GM21360 (cell line): ENCODE data around the gene ZNF32.
A peak's percentile ranks its signal among the peaks of the same experiment; 100 is the strongest.

Source experiments
- ATAC-seq: cut with Tn5 transposase; IDR thresholded peaks from one replicate; pipeline ENCODE4 v1.9.1; 2021; ENCODE audit warnings: mild to moderate bottlenecking, moderate library complexity; ENCODE audit not compliant: unreplicated experiment

The ZNF32 gene, protein sequence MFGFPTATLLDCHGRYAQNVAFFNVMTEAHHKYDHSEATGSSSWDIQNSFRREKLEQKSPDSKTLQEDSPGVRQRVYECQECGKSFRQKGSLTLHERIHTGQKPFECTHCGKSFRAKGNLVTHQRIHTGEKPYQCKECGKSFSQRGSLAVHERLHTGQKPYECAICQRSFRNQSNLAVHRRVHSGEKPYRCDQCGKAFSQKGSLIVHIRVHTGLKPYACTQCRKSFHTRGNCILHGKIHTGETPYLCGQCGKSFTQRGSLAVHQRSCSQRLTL

DNA sequence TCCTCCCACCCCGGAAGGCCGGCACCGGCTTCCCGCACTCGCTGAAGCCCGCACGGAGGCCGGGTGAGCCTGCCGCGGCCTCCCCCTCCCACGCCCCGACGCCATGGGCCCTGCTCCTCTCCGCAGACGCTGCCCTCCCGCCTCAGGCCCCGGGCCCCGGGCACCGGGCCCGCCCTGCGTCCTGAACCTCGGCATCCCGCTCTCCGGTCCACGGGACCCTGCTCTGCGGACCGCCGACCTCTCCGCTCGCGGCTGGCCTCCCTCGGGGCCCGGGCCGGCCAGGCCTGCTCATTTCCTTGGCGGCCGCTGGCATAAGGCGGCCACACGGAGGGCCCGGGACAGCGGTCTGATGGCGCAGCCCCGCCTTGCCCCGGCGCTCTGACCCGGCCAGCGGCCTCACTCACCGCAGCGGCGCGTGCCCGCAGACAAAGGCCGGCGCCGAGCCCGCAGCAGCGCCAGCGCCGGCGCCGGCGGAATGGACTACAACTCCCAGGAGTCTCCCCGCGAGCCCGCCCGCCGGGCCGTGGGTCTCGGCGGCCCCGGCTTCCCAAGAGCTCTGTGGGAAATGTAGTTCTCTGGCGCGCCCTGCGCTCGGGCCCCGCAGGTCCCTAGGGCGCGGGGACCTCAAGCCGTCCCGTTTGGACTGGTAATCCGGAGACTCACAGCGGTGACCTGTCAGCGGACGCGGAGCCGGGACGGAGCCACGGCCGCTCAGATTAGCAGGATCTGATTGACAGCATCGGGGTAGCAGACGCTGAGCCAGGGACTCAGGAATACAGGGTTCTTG lies at the start of gene ZNF32:
TSS of gene ZNF32 (minus strand) at position 484 of the 787 bp plus-strand sequence. CDS start 2,748 bp downstream, outside the sequence.
- ATAC-seq, result peak; percentile 99

DNA sequence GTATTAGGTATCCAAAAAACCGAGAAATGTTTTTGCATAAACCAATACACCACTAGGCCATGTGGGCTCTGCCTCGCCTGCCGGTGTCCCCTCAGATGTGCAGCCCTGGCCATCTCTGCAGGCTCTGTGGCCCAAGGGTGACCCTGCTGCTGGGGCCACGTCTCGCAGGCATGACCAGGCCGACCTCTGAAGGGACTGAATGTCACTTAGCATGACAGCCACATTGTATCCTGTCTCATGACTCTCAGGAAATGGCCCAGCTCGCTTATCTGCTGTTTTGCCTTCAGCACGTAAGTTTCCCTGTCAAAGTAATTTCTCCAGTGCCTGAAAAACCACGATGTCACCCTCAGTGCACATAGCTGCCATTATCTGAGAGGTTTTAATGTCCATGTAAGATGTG lies 49.5 kb upstream of the ZNF32 start:
- no peak for ATAC-seq

DNA sequence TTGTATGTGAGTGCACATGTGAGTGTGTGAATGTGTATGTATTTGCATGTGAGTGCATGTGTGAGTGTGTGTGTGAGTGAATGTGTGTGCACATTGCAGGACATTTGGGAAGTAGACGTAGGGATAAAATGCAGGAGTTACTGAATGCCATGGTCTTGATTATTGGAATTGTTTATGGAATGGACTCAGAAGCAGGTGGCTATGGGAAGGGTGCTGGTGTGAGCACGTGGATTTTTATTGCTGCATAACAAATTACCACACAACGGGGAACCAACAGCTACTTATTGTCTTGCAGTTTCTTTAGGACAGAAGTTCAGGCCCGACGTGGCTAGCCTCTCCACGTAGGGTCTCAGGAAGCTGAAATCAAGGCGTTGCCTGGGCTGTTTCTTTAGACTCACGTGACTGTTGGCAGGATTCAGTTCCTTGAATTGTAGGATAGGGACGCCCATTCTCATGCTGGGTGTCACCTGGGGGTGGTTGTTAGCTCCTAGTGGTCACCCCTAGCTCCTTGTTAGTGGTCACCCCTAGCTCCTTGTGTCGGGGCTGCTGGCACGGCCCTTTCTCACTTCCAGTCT lies 48.3 kb upstream of the ZNF32 start:
- no peak for ATAC-seq

DNA sequence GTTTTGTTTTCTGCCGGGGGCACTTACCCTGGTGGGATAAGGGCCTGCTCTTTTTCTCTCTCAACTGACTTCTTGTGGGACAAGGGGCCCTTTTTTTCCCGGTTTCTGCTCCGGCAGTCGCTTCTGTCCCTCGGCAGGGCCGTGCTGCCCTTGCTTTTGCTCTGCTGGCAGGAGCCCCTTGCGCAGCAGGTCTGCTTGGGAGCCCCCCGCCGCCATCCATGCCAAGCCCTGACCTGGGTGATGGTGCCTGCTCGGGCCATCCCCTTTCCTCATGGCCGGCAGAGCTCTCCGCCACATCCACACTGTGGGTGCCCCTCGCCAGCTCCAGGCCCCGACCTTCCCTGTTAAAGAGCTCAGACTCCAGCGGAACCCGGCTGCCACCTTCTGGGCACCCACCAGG lies 47.0 kb upstream of the ZNF32 start:
- ATAC-seq, result no peak

DNA sequence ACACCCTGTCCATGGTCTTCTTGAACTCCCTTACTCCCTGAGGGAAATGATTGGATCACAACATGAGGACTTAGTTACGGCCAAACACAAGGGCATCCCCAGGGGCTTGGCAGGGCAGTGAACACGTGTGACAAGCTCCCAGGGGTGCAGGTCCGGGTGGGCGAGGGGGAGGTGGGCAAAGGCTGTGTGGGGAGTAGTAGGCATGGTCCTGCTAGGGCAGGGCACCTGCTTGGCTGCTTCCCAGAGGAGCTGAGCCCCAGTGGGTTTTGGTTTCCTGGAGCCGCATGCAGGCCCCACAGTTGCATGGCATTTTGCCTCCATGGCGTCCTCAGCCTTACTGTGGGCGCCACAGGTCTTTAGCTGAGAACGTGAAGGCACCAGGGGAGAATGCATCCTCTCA lies 46.6 kb upstream of the ZNF32 start:
- no peak for ATAC-seq

DNA sequence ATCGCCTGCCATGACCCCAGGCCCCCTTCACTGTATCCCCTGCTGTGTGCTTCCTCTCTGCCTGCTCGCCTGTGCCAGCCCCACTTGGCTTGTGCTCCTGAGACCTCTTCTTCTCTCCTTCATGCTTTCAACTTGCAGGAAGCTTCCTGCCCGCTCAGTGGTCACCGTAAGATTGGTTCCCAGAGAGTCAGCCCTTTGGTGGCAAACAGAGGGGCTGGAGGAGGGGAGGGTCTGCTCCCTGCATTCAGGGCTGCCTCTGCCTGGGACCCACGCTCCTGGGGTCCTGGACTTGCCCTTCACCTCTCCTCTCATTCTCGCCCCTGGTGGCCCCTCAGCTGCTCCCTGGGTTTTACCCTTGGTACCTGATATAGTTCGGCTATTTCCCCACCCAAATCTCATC lies 45.8 kb upstream of the ZNF32 start:
- no peak for ATAC-seq

DNA sequence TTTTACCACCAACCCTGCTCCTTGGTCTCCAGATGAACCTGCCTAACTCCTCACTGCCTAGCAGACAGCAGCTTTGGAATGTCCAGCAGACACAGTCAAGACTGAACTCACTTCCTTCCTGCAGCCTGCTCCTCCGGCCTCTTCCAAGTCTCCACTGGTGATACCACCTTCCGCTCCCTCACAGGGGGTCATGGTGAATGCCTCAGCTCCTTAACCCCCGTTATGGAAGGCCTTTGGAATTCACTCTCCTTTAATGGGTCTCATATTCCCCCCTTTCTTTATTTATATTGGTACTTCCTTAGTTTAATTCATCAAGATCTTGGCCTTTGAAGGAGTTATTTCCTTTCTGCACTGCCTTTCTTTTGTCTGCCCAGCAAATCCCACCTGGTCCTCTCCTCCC lies 44.9 kb upstream of the ZNF32 start:
- no peak for ATAC-seq

DNA sequence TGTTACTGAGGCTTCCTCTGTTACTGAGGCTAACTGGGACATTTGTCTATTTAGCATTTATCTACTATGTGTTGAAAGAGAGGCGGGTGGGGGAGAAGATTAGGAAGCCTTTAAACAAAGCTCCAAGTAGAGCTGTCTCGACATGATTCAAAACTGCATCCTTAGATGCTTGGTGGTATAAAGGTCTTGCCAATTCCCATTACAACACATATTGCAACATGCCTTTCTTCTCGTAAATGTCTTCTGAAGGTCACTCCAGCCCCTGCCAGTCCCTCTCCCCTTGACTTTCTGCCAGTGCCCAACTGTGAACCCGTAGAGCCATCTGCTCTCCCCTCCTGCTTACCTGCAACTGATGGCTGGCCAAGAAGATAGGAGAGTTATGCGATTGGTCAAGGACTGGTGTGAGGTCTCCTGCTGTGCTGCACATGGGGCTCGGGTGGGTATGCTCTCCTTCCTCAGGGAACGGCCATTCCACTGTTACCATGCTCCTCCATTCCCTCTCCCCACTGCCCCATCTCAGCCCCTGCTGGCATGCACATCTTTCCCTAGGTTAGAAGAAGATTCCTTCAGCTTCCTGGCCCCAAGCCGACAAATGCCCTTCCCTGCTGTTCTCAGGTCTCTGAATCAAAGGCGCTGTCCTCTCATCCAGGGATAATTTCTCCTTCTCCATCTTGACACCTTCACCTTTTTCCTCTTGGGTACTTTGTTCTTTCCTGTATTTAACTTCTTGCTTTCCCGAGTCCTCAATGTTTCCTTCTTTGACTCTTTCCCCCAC lies 43.6 kb upstream of the ZNF32 start:
- ATAC-seq, result no peak

DNA sequence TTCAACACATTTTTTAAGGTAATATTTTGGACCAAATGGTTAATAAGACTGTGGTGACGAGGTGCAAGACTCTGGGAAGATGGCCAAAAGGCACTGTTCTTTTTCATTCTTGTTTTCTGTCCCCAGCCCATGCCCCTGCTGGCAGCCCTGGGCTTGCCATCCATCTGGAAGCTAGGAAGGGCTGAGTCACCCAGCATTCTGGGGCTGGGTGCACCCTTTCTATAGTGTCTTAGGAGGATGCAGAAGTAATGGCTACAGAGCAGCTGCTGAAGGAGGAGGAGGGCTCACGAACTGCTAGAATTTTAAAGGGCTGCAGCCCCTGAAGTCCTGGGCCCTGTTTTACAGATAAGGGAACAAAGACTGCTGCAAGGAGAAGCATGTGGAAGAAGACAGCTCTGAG lies 42.8 kb upstream of the ZNF32 start:
- no peak for ATAC-seq

DNA sequence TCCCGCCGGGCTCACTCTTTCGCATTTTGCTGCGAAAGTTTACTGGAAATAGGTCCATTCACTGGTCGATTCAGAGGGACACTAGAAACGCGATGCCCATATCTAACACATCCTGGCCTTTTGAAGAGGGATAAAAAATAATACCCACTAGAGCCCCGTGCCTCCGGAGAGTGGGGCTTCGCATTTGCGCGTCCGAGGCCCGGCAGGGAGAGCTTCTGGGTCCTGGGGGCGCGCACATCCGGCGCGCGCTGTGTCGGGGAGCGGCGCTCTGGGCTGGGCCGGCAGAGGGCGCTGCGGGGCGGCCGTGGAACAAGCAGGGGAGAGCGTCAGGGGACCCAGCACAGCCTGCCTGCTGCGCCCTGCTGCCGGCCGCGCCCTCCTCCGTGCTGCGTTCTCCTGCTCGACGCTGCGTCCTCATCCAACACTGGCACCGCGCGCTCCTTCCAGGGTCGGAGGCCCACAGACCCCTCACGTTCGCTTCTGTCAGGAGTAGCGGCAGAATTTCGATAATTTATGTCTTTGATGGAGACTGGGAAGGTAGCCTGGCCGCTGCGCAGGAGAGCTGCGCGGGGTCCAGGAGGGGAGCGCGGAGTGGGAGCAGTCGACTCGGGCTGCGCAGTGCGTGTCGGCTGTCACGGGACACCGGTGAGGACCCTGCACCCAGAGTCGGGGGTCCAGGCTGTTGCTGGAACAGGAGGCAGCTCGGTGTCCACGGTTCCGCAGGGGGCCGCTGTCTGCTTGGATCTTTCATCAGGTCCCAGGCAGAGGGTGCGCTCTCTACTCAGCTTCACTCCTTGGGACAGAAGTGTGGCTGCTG lies 41.5 kb upstream of the ZNF32 start:
- ATAC-seq, result peak; percentile 94

DNA sequence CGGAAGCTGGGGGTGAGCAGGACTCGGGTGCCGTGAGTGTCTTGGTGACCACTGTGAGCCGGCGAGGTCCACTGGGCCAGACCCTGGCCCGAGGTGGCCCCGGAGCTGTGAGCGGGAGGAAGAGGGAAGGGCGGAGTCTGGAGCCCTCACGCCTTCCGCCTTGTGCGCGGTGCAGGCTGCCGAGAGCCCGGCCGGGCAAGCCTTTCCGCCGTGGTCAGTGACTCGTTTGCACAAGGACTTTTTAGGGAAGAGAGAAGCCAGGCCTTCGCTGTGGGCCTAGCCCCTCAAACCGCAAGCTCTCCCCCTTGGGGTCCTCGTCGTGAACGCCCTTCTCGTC lies 40.9 kb upstream of the ZNF32 start:
- ATAC-seq, result peak; percentile 11

DNA sequence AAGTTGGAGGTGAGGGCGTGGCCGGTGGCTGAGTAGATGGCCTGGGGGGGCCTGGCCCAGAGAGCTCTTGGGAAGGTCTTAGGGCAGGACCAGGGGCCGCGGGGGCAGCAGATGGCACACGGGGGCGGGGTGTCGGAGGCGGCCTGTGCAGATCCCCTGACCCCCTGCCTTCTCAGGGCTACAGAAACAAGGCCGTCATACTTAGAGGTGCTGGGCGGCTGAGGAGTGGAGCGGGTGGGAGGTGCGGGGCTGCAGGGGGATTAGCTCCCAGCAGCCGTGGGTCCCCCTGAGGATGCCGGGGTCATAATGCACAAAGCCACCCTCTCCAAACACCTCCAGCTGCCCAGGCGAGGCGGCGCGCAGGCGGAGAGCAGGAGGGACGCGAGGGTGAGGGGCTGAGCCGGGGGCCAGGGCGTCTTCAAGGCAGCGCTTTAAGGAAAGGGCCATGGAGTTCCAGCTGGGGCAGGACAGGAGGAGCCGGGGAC lies 40.4 kb upstream of the ZNF32 start:
- ATAC-seq, result no peak

DNA sequence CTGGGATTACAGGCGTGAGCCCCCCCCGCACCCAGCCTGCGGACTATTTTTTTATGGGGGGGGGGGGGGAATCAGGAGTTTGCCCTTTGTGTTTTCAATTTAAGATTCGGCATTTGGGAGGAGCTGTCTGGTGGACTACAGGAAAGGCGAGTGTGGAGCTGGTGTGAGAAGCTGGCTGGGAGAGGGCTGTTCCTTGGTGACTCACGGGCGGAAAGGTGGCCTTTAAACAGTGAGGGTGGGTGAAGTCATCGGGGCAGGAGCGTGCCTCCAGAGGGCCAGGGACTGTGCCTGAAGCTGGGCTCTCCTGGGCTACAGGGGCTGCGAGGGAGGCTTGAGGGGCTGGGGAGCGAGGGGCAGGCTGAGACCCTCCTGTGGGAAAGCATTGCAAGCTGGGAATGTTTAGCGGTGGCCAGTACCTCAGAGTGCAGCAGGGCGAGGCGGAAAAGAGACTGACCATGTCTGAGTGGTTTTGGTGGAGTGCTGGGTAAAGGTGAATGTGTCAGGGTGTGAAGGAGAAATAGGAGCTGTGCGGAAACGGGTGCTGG lies 39.7 kb upstream of the ZNF32 start:
- no peak for ATAC-seq

DNA sequence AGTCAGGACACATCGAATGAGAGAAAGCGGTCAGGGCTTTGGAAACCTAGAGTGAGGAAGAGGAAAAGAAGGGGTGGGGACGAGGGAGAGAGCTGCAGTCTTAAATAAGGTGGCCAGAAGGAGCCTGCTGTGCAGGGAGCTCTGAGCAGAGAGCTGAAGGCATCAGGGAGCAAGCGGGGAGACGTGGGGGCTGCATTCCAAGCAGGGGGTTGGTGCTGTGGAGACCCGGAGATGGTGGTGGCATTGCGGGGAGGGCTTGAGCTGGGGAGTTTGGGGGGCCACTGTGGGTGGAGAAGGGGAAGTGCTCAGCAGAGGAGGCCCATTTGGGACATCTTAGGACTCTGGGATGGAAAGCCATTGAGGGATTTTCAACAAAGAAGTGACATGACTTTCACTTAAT lies 38.7 kb upstream of the ZNF32 start:
- ATAC-seq, result no peak

DNA sequence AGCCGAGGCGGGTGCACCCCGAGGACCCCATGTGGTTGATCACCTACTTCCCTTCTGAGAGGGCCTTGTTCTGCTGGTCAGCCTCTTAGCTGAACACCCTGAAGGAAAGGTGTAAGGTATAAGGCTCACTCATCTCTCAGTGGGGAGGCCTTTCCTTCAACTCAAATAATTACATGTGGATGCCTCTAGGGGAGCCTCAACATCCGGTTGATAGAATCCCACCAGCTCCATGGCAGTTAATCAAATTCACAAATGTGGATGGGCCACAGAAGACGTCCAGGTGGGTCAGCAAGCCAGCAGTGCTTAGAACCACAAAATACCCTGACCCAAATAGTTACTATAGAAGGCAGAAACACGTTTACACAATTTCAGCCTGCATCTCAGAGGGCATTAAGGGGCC lies 37.7 kb upstream of the ZNF32 start:
- ATAC-seq, result no peak

DNA sequence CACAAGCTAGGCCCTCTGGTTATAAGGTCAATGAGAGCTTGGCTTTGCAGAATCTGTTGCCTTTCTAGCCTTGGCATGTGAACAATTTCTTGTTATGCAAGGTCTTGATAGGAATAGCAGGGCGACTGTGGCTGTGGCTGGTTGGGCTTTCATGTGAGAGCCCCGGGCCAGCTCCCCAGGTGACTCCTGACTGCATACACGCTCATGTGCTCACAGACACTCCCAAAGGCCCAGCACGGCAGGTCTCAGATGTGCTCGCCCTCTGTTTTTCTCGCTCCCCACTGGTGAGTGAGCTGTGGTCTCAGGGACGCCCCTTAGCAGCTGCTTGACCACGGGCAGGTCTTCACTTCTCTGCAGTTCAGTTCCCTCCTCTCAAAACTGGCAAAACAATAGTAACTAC lies 37.1 kb upstream of the ZNF32 start:
- ATAC-seq, result no peak

DNA sequence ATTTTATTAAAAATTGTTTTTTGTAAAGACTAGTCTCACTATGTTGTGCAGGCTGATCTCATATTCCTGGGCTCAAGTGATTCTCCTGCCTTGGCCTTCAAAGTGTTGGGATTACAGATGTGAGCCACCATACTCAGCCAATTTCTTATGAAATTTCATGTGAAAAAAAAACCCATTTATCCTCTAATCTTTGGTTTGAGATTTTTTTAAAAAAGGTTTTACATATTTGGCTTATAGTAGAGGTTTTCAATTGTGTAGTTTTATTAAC lies 35.5 kb upstream of the ZNF32 start:
- ATAC-seq, result no peak

DNA sequence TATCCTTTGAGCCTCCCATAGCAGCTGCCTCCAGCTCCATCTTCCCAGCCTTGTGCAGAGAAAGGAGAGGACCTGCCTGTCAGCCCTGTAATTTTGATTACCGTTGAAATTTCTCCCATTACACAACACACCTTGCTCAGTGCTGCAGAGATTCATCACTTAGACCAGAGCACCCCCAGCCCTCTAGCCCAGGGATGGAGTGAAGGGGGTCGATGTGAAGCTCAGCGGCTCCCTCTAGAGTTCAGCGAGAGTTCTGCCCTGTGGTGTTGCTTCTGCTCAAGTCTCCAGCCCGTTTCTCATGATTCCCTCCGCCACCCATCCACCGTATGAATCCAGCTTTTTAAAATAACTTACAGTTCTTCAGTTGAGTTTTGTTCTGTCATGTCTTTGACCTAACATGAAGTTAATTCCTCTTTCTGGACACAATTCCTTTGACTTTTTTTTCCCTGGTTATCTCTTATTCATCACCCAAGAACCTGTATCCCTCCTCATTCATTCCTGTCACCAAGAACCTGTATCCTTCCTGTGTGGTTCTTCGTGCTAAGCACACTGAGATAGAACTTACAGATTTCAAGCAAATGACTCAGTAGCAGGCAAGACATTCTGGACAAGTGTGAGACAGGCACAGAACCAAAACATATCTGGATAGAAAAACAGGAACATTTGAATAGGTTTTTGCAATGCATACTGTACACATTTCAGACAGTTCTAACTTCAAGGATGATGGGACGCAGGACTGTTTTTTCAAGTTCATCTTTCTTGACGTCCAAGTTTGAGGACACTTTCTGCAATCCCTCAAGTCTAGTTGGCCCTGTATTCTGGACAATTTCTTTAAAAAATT lies 35.0 kb upstream of the ZNF32 start:
- ATAC-seq, result no peak

DNA sequence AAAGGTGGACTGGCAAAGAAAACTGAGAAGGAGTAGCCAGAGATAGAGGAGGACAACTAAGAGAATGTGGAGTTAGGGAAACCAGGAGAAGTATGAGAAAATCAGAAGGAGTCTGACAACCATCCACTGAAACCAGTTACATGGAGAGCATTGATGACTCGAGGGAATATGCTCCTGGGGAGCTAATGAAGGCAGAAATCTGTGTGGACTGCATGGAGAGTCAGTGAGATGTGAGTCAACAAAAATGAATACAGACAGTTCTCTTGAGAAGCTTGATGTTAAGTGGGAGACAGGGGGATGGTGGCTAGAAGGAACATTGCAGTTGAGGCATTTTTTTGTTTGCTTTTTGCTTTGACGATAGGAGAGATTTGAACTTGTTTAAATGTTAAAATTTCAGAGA lies 34.3 kb upstream of the ZNF32 start:
- ATAC-seq, result no peak

DNA sequence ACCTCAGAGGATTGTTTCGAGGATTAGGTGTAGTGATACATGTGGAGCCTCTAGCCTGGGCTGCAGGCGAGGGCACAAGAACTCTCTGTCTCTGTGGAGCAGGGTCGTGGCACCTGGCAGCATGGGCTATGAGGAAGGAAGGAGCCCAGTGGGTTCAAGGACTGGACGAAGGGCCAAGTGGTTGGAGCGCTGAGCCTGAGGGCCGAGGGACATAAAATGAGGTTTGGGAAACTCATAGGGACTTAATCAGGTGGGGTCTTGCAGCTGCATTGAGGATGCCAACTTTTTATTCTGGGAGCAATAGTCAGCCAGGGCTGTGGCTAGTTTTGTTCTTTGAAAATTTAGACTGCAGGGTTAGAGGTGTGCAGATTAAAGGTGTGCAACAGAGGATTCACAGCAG lies 33.0 kb upstream of the ZNF32 start:
- no peak for ATAC-seq
